Measurements from ENCODE around the gene TMEM91.

Gene TMEM91

DNA sequence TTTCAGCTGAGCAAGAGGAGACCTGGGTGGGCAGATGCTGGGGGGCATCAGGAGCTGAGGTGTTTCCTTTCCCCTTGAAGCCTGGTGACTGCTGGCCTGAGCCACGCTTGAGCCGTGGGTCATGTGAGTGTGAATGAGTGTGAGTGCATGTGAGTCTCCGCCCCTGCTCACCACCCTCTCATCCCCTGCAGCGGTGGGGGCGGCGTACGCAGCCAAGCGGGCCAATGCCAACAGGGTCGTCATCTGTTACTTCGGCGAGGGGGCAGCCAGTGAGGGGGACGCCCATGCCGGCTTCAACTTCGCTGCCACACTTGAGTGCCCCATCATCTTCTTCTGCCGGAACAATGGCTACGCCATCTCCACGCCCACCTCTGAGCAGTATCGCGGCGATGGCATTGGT lies 45.6 kb downstream of the TMEM91 start:
- TF ChIP-seq, protein P1, sequence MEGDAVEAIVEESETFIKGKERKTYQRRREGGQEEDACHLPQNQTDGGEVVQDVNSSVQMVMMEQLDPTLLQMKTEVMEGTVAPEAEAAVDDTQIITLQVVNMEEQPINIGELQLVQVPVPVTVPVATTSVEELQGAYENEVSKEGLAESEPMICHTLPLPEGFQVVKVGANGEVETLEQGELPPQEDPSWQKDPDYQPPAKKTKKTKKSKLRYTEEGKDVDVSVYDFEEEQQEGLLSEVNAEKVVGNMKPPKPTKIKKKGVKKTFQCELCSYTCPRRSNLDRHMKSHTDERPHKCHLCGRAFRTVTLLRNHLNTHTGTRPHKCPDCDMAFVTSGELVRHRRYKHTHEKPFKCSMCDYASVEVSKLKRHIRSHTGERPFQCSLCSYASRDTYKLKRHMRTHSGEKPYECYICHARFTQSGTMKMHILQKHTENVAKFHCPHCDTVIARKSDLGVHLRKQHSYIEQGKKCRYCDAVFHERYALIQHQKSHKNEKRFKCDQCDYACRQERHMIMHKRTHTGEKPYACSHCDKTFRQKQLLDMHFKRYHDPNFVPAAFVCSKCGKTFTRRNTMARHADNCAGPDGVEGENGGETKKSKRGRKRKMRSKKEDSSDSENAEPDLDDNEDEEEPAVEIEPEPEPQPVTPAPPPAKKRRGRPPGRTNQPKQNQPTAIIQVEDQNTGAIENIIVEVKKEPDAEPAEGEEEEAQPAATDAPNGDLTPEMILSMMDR (IDR thresholded peaks at IDR 0.05), result no peak

DNA sequence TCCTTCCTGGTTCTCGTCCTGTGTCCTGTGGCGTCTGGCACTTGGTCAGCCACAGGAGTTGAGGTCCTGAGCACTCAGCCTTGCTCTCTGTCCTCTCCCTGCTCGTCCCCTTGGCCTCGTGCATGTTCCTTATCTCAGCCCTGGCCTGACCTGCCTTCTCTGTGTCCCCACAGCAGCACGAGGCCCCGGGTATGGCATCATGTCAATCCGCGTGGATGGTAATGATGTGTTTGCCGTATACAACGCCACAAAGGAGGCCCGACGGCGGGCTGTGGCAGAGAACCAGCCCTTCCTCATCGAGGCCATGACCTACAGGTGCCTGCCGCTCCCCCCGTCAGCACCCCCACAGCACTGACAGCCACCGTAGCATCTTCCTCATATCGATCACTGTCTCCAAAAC lies 46.1 kb downstream of the TMEM91 start:
- TF ChIP-seq, protein P1 (IDR thresholded peaks at IDR 0.05), result no peak

GRCh38 chr19:41422955-41423354 lies 46.6 kb downstream of the TMEM91 start:
- TF ChIP-seq, protein P1 (IDR thresholded peaks at IDR 0.05), result no peak

GRCh38 chr19:41424335-41425173 lies 48.2 kb downstream of the TMEM91 start:
- TF ChIP-seq, protein P1 (IDR thresholded peaks at IDR 0.05), result no peak

GRCh38 chr19:41425174-41426115 lies 49.1 kb downstream of the TMEM91 start:
- TF ChIP-seq, protein P1 (IDR thresholded peaks at IDR 0.05), result no peak

- TF ChIP-seq, protein P1 (IDR thresholded peaks at IDR 0.05), result no peak
These were observed 49.9 kb downstream of the TMEM91 start for GRCh38 chr19:41426116-41426841.
